SHP77 treated with DMSO at 0.1 percent for 48 hours (cell line): ENCODE measurements around the gene AKAIN1.

Experiments used
- DNase-seq: peaks from one replicate; lab custom pipeline; 2025; lab: John Stamatoyannopoulos, UW

The AKAIN1 gene

DNA sequence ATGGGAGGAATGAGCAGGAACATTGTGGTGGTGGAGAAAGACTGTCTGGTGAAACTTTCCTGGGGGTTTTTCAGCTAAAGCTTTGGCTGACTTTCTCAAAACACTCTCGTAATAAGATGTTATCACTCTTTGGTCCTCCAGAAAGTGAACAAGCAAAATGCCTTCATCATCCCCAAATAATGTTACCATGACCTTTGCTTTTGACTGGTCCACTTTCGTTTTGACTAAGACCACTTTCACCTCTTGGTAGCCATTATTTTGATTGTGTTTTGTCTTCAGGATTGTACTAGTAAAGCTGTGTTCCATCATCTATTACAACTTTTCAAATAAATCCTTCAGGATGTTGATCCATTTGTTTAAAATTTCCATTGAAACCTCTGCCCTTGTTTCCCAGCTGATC, 103.2 kb downstream of the AKAIN1 start:
- DNase-seq = no peak
